Measurements from ENCODE around the gene MAGEB17. TPM values are rescaled to one million over a fixed set of nuclear protein-coding genes. Genes with fewer than 3 reads are reported as not detected.

The MAGEB17 gene
- polyA plus RNA-seq, 2 of the 4 experiments (the other 2 are of a cell fraction), result not detected

DNA sequence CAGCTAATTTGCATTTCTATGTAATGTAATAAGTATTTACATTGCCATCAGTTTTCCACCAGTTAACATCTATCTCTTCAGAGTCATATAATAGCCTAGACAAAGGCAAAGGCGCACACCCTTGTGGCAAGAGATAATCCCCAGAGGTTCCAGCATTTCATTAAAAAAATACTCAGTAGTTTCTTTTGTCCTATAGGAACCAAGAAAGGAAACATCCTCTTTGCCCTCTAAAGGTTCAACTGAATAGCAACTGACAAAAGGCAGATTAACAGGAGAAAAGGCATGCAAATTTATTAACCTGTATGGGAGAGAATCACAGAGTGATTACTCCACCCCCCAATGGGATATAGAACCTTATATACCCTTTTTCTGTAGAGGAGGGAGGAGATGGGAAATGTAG, 48.4 kb downstream of the MAGEB17 start (continued):
- TF ChIP-seq BCL3 (IDR thresholded peaks at IDR 0.05) (no peak), HOXB5 (CRISPR knock-in tag; IDR thresholded peaks at IDR 0.05) (no peak), RNF2 (IDR thresholded peaks at IDR 0.05; ENCODE audit: borderline replicate concordance, low read depth) (no peak), RCOR1 (IDR thresholded peaks at IDR 0.05; ENCODE audit: low read depth, low read length) (no peak), FOSB (CRISPR knock-in tag; IDR thresholded peaks at IDR 0.05) (no peak), REST (IDR thresholded peaks at IDR 0.05) (no peak)

Other genes with a start within 250 kb of the MAGEB17 start
- 0.04 and 0.11 TPM in 2 replicates for gene GRPR, start 43.9 kb upstream of the MAGEB17 start, polyA plus RNA-seq (2011; rRNA removed)
- 0.06 to 0.08 TPM in 2 of 3 replicates, not detected in the other for gene GRPR, start 43.9 kb upstream of the MAGEB17 start, polyA plus RNA-seq (2017; fragmentation: RNase III; extraction: RNeasy Plus Mini Kit Qiagen cat#74134 plus additional on column Dnase treatment)

All from A549 (cell line).